B cell (primary cell): ENCODE results near the gene TGFA.

Source experiments
- CTCF ChIP-seq: fragments of 200-600 bp; IDR thresholded peaks from one replicate; pipeline ENCODE4 v1.8.0; 2022; ENCODE audit warnings: antibody characterized with exemption, mild to moderate bottlenecking
- EZH2 ChIP-seq: IDR thresholded peaks from 2 replicates; pipeline ENCODE4 v1.6.1; 2012; ENCODE audit warnings: borderline replicate concordance, low read depth, mild to moderate bottlenecking, moderate library complexity, low read length; ENCODE audit not compliant: insufficient read depth, poor library complexity, severe bottlenecking

- TF ChIP-seq CTCF (no peak), EZH2 (no peak)
Observed at GRCh38 chr2:70463997-70464396, 89.6 kb downstream of the TGFA start.
